Stimulated activated CD4-positive, alpha-beta T cell treated with anti-CD3 and anti-CD28 coated beads, Interleukin-4, amount 100 ng/mL, for 24 hours (primary cell): Measurements from ENCODE around the gene RPH3AL.
"Not testable (repeated sequence)": the region's sequence is repeated elsewhere in the genome, so short reads cannot be mapped to it uniquely, and the experiment has no call there.

Experiments used
- DNase-seq: peaks from one replicate; pipeline ENCODE4 v3.0.0-alpha.2; 2020

Gene RPH3AL

DNA sequence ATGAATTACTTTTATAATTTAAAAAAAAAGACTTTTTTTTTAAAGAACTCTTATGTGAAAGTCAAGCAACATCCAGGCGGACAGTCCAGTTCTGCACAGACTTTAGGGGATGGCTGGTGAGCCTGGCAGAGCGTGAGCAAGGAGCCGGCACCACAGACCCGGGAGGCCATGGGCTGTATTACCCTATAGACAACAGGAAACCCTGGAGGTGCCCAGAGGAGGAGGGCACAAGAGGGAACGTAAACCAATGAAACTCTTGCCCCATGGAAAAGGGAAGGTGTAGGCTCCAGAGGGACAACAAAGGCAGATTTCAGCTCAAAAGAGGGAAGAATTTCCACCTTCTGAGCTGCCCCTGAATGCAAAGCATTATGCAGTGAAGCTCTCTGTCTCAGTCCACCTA, 25.5 kb upstream of the RPH3AL start:
- no peak for DNase-seq

DNA sequence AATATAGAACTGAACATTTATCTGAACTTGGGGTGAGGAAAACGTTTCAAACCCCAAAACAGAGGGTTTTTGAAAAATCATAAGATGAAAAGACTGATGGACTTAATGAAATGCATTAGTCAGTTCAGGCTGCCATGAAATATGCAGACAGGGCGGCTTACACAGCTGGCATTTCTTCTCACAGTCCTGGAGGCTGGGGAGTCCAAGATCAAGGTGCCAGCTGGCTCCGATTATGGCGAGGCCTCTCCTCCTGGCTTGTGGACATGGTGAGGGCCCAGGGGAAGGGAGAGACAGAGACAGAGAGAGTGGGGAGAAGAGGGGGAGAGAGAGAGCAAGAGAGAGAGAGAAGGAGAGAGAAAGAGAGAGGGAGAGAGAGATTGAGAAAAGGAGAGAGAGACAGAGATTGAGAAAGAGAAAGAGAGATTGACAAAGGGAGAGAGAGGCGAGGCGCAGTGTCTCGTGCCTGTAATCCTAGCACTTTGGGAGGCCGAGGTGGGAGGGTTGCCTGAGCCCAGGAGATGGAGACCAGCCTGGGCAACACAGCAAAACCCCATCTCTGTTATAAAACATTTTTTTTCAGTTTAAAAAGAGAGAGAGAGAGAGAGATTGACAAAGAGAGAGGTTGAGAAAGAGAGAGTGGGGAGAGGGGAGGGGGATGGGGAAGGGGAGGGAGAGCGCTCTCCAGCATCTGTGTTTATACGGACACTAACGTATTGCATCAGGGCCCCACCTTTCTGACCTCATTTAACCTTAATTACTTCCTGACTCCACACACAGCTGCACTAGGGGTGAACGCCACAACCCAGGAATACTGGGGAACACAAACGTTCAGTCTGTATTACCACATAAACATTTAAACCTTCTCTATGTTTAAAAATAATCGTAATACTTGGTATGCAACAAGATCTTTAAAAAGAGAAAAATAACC, 24.6 kb upstream of the RPH3AL start:
- DNase-seq, result no peak

DNA sequence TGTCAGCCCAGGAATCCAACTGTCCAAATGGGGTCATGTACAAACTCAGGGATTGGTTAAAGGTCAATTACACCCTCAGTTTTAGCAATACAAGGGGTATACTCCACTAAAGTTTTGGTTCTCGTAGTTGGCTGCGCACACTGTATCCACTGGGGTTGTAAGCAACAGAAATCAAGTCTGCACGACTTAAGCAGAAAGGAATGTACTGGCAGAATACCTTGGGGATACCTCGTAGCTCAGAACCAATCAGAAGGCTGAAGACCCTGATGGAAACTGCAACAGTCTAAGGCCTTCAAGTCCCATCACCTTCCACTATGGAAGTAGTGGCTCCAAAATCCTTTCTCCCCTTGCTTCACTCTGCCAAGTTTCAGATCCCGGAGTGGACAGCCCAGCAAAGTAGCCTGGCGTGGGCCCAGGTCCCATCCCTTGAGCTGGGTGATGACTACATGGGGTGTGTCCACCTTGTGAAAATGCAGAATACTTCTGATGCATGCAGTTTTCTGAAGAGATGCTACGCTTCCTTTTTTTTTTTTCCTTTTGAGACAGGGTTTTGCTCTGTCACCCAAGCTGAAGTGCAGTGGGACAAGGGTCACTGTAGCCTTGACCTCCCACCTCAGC, 21.1 kb upstream of the RPH3AL start:
- DNase-seq, result no peak

DNA sequence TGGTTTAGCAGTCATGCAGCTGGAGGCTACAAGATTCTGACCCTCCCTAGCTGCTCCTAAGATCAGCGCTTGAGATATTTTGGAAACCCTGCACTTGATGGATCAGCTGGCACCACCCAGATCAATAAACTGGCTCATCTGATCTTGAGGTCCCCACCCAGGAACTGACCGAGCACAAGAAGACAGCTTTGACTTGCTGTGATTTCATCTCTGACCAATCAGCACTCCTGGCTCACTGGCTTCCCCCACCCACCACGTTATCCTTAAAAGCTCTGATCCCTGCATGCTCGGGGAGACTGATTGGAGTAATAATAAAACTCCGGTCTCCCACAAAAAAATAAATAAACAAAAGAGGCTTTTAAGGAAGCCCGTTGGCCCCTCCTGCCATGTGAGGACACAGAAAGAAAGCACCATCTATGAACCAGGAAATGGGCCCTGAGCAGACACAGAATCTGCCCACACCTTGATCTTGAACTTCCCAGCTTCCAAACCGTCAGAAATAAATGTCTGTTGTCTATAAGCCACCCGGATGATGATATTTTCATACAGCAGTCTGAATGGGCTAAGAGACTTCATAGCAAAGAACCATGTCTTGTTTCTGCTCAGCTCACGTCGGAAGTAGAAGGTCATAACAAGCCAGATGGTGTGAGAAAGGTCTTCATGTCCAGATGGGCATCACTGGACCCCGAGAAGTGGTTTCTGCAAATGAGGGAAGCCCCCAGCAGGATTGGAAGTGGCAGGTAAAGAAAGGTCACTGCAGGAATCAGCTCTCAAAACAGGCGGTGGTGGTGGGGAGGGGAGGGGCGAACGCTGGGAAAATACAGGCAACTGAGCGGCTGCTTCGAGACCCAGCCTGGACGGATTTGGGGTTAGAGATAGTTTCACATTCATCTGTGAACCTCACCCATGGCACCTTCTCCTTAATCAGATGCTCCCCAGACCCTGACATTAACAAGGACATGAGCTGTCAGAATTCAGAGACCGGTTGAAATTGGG, 19.8 kb upstream of the RPH3AL start:
- DNase-seq, result no peak

DNA sequence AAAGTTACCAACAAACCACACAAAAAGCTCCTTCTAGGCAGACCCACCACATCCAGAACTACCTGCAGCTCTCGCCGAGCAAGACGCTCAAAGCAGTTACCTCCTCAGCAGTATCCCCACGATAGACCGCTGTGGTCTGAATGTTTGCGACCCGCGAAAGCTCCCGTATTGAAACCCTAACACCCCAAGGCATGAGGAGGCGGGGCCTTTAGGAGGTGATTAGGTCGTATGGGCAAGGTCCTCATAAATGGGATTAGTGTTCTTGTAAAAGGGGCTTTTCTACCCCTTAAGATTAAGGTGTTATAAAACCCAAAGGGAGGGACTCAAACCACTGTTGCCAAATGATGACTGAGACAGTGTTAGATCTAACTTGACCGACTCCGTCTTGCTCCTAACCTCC, 19.0 kb upstream of the RPH3AL start:
- no peak for DNase-seq

DNA sequence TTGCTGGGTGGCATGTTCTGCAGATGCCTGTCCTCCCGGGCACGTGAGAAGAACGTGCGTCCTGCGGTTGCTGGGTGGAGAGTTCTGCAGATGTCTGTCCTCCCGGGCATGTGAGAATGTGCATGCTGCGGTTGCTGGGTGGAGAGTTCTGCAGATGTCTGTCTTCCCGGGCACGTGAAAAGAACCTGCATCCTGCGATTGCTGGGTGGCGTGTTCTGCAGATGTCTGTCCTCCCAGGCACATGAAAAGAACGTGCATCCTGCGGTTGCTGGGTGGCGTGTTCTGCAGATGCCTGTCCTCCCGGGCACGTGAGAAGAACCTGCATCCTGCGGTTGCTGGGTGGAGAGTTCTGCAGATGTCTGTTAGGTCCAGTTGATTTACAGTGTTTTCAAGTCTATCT, 15.0 kb upstream of the RPH3AL start:
- DNase-seq, result not testable (repeated sequence)

DNA sequence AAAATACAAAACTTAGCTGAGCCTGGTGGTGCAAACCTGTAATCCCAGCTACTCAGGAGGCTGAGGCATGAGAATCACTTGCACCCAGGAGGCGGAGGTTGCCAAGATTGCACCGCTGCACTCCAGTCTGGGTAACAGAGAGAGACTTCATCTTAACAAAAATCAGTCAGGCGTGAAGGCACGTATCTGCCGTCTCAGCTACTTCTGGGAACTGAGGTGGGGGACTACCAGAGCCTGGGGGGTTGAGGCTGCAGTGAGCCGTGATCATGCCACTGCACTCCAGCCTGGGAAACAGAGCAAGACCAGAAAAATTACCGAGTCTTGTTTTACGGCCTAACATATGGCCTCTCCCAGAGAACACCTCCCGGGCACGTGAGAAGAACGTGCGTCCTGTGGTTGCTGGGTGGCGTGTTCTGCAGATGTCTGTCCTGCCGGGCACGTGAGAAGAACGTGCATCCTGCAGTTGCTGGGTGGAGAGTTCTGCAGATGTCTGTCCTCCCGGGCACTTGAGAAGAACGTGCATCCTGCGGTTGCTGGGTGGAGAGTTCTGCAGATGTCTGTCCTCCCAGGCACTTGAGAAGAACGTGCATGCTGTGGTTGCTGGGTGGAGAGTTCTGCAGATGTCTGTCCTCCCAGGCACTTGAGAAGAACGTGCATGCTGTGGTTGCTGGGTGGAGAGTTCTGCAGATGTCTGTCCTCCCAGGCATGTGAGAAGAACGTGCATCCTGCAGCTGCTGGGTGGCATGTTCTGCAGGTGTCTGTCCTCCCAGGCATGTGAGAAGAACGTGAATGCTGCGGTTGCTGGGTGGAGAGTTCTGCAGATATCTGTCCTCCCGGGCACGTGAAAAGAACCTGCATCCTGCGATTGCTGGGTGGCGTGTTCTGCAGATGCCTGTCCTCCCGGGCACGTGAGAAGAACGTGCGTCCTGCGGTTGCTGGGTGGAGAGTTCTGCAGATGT, 14.3 kb upstream of the RPH3AL start:
- DNase-seq, result not testable (repeated sequence)

DNA sequence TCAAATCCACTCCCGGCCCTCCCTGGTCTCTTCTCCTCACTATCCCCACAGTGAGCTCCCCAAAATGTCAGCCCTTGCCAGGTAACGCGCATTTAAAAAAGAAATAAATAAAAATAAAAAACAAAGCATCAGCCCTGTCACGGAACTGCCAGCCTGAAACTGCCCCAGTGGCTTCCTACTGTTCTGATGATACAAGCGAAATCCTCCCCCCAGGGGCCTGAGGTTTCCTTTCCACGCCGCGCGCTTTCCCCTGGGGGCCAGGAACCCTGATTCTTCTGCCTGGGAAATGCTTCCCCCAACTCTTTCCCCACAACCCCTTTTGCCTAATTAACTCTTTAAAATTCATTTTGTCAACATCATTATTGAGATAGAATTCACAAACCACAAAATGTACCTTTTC, 12.2 kb upstream of the RPH3AL start:
- DNase-seq, result no peak

DNA sequence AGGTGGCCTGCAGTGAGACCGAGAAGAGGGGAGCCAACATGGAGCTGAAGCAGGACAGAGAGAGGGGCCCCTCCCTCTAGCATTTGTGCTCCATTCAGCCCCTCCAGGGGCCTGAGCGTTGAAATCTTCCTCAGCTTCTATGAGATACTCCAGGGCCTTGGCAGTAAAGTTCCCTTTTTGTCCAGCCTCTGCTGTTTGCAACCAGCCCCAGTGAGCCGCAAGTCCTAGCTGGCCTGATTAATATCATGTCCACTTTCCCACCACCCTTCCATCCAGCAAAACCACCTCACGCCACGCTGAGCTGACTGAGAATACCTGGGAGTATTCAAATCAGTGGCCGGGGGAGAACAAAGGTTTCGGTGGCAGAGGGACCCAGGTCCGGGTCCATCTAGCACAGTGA, 11.7 kb upstream of the RPH3AL start:
- no peak for DNase-seq

DNA sequence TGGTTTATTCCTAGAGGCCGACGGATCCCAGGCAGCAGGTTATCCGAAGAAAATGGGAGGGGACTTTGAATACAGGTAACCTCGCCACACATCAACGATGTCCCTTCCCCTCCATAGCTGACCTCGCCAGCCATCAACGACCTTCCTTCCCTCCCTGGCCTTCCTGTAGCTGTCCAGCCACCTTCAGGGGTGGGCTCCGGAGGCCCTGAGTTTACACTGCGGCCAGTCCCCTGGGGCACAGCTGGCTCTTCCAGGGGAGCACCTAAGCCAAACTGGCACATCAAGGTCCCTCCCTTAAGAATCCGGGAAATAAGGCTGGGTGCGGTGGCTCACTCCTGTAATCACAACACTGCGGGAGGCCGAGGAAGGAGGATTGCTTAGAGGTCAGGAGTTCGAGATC, 10.1 kb upstream of the RPH3AL start:
- DNase-seq, result no peak

DNA sequence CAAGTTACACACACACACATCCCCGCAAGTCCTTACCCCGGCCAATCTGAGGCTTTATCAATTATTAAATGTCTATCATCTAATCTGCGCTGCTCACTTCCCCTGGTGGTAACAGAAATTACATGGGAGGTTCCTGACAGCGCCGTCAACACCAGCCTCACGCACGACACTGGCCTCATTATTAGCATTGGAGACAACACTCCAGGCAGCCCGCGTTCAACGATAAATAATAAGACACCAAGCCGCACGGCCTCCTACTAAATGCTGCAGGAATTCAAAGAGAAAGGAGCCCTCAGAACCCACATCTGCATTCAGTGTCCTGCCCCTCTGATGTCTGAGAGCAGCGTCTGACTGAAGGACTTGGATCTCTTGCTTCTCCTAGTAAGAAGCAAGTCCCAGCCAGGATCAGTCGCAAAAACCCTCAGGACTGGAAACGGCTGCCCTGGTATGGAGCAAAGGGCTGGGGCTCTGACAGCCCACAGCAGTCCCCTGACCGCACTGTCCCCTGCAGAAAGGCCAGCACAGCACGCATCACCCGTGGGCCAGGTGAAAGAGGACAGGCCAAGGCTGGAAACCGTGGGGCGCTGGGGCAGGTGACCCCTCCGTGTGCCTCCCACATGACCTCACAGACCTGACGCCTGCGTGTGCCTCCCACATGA, 7.6 kb upstream of the RPH3AL start:
- DNase-seq, result no peak

DNA sequence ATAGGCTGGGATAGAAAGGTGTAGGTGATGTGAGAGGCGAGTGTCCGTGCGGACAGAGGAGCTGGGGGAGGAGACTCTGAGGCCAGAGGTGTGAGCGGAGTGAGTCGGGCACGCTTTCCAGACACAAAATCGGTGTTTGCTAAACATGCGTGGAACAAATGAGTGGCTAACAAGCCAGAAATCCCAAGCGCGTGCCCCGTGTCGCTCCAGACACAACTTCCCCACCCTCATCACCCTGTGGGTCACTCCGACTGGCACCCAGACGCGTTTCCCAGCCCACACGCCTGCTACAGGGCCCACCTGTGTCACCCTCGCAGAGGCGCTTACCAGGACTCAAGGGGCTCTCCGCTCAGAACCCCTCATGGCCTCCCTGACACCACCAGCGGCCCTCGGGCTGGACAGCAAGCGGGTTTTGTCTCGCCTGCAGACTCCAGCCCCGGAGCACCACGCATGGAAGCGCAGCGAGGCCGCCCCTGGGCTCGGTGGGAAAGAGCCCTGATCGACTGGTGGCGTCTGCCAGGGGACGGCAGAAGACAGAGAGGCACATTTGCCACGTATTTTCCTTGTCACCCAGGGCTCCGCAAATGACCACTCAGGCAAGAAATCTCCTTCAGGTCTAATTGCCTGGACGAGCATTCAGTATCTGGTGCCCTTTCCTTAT, 6.0 kb upstream of the RPH3AL start:
- DNase-seq, result no peak

DNA sequence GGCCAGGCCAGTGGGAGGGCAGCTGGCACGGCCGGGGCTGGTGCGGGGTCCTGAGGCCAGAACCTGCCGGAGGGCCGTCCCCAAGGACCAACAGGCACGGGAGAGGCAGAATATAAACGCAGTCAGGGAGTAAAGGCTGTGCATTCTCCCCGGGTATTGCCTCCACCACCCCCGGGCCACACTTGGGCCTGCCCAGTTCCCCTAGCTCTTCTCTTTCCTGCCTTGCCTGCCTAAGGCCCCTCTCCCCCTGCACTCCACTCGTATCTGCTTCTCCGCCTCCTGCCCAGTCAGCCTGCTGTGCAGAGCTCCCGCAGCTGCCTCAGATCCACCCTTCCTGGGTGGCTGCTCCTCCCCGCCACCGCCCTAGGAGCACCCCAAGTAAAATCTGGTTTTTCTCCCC, 5.0 kb upstream of the RPH3AL start:
- no peak for DNase-seq

DNA sequence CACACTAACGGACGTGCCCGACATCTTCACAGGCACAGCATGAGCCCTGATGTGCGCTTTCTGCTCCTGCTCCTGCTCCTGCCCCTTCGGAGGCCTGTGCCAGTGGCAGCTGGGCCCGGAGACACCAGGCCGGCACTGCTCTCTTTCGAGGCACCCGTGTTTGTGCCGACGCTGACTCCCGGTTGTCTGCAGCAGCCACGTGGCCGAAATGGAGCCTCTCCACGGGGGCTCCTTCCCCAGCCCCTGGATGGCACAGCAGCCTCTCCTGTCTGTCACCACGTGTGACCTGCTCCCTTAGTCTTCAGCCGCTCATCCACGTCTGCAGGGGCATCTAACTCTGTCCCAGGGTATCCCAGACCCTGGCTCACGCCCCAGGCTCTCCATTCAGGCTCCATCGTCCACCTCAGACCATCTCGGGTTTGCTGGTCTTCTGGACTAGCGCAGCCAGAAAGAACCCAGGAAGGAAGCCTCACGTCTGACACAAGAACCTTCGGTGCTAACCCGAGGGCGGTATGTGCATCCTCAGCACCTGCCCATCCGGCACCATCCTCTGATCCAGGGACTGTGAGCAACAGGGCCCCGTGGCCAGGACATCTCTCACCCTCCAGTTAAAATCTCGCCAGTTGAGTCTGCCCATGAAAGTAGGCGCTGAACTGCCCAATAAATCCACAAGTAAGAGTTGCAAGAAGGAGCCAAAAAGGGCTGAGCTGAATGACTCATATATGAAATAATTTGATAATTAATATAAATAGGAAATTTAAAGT, 4.2 kb upstream of the RPH3AL start:
- no peak for DNase-seq

DNA sequence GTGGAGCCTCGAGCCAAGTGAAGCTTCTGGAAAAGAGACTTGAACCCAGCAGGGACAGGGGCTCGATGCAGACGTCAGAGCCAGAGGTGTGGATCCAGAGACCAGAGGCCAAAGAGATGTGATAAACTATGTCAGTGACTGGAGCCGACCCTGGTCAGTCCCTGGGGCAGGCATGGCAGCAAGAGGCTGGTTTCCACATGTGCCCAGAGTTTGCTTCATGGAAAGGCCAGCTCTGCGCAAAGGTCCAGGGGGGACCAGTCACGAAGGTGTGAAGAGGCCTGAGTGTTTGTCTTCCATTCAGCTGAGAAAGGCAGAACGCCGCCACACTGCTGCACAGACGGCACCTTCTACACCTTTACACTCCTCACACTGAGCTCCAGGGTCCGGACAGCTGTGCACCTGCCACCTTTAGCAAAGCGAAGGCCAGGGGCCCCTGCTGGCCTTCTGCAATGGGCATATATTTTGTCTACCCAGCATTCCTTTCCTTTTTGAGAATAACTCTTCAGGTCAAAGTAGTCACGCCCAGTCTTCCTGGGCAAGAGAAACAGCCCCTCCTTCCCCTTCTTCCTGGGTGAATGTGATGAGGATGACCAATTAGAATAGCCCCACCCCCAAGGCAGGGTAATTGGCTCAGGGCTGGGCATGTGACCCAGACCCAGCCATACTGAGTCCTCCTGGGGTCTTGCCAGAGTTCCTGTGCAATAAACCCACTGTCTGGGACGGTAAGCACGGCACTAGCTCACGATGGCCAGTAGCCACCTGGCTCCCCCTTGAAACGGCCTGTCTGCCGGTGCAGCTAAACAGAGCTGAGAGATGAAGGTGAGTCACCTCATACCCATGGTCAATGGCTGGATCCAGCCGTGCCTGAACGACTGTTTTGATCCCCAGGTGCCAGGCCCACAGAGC, 2.3 kb upstream of the RPH3AL start:
- no peak for DNase-seq

DNA sequence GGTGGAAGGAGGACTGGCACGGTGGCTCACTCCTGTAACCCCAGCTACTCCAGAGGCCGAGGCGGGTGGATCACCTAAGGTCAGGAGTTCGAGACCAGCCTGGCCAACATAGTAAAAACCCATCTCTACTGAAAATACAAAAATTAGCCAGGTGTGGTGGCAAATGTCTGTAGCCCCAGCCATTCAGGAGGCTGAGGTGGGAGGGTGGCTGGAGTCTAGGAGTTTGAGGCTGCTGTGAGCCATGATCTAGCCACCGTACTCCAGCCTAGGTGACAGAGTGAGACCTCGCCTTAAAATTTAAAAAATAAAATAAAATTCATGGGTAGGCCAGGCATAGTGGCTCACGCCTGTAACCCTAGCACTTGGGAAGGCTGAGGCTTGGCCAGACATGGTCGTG, 1.2 kb upstream of the RPH3AL start:
- DNase-seq, result no peak

DNA sequence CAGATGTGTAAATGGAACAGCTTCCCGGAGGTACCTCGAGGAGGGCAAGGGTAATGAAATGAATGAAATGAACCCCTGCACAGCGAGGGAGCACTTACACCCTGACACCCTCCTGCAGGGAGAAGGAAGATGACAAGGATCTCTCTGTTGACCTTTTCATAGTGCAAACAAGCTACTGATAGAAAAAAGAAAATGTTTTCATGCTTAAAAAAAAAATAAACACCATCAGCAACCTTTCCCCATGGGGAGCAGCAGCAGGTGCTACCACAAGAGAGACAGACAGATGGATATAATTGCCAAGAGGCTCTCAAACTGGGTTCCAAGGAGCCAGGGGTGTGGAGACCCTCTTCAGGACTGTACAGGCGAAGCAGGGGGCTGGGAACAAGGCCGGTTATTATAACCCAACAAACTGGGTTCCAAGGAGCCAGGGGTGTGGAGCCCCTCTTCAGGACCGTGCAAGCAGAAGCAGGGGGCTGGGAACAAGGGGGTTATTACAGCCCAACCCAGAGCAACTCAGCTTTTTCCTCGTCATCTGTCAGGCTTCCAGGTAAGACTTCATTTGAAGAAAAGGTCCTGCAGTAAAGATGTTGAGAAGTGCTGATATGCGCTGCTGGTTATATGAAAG, 718 bp upstream of the RPH3AL start:
- DNase-seq, result no peak

DNA sequence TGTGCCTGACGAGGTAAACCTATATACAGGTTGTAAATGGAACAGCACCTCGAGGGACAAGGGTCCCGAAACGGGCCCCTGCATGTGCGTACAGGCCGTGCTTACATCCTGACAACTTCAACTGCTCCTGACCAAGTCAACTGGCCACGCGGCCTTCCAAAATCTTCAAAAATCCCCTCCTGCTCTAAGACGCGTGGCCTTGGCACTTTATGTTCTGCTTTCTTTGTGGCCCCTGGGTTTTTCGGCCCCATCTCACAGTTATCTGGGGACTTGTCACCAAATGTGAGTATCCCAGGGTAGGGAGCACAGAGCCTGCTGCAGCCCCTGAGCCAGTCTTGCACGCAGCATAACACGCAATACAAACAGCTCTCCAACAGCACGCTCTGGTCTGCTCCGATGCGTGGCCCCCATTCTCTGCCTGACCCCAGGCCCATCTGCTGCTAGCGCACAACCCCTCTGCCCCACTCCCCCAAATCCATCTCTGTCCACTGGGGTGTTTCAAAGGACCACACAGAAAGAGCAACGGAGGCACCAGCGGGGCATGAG, 659 bp downstream of the RPH3AL start:
- DNase-seq, result no peak

DNA sequence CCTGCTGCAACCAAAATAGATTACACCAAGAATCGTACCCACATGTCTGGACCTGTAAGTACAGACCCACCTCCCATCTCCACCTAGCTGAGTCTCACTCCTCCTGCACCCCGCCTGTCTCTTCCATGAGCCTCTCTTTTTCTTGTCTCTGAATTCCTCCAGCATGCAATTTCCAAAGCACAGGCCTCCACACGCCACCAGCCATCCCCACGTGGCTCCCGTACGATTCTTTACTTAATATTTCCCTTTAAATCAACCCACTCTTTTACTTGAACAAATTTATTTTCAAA, 1.2 kb downstream of the RPH3AL start:
- no peak for DNase-seq
